Smooth muscle cell (in vitro differentiated cells): ENCODE results near the gene ZDHHC13. TPM values are rescaled to one million over a fixed set of nuclear protein-coding genes. Genes with fewer than 3 reads are reported as not detected.

Experiments
- DNase-seq: peaks from one replicate; lab custom pipeline; 2025; ENCODE audit not compliant: unreplicated experiment; lab: John Stamatoyannopoulos, UW
- H2AFZ ChIP-seq: fragments of 200-600 bp; sonication (generic); 2 replicates; pipeline ENCODE4 v1.6.0; 2016; ENCODE audit warnings: antibody characterized with exemption, low read depth, mild to moderate bottlenecking
- H3F3A ChIP-seq: fragments of 200-600 bp; sonication (generic); 2 replicates; pipeline ENCODE4 v1.6.0; 2017; ENCODE audit warnings: antibody characterized with exemption, low read depth
- H3K27ac ChIP-seq: fragments of 200-600 bp; sonication (generic); 2 replicates; pipeline ENCODE4 v1.5.1; 2016; ENCODE audit warnings: low read depth, mild to moderate bottlenecking
- H3K27me3 ChIP-seq: fragments of 200-600 bp; sonication (generic); 2 replicates; pipeline ENCODE4 v1.6.1; 2016; ENCODE audit warnings: low read depth, mild to moderate bottlenecking
- H3K36me3 ChIP-seq: fragments of 200-600 bp; sonication (generic); 2 replicates; pipeline ENCODE4 v1.5.1; 2016; ENCODE audit warnings: low read depth
- H3K4me1 ChIP-seq: fragments of 200-600 bp; sonication (generic); 2 replicates; pipeline ENCODE4 v1.5.1; 2016; ENCODE audit warnings: low read depth
- H3K4me2 ChIP-seq: fragments of 200-600 bp; sonication (generic); 2 replicates; pipeline ENCODE4 v1.6.0; 2016; ENCODE audit warnings: mild to moderate bottlenecking
- H3K4me3 ChIP-seq: fragments of 200-600 bp; sonication (generic); 2 replicates; pipeline ENCODE4 v1.5.1; 2016; ENCODE audit warnings: mild to moderate bottlenecking
- H3K79me2 ChIP-seq: fragments of 200-600 bp; sonication (generic); 2 replicates; pipeline ENCODE4 v1.6.0; 2016; ENCODE audit warnings: low read depth, mild to moderate bottlenecking
- H3K9ac ChIP-seq: fragments of 200-600 bp; sonication (generic); 2 replicates; pipeline ENCODE4 v1.6.0; 2016; ENCODE audit warnings: low read depth
- H3K9me3 ChIP-seq: fragments of 200-600 bp; sonication (generic); replicated peaks from 2 replicates; pipeline ENCODE4 v1.5.1; 2016; ENCODE audit warnings: low read depth
- H4K20me1 ChIP-seq: fragments of 200-600 bp; sonication (generic); 2 replicates; pipeline ENCODE4 v1.6.0; 2016; ENCODE audit warnings: low read depth
- WGBS: methylation state at CpG from one replicate; pipeline ENCODE4 v1.1.7; 2016; ENCODE audit warnings: low lambda C conversion rate; 5-methylcytosine and 5-hydroxymethylcytosine counted together
- polyA plus RNA-seq: library from polyadenylated mRNA; unstranded; fragments of >200 nt; fragmentation: Nextera tagmentation; extraction: Ambion mirVana; gene quantifications from 2 replicates; pipeline ENCODE4 v1.2.1, GENCODE V29; 2016
- total RNA-seq: library from RNA; depleted of rRNA; stranded (reverse); fragments of >200 nt; gene quantifications from 2 replicates; pipeline ENCODE4 v1.2.3, GENCODE V29; 2014
- TF ChIP-seq, protein P1 (sequence below): fragments of 200-600 bp; sonication (generic); IDR thresholded peaks from 2 replicates; pipeline ENCODE4 v1.5.1; 2017; ENCODE audit warnings: borderline replicate concordance, mild to moderate bottlenecking, antibody characterized with exemption; ENCODE audit not compliant: insufficient read depth, poor library complexity, severe bottlenecking

ZDHHC13 gene, protein sequence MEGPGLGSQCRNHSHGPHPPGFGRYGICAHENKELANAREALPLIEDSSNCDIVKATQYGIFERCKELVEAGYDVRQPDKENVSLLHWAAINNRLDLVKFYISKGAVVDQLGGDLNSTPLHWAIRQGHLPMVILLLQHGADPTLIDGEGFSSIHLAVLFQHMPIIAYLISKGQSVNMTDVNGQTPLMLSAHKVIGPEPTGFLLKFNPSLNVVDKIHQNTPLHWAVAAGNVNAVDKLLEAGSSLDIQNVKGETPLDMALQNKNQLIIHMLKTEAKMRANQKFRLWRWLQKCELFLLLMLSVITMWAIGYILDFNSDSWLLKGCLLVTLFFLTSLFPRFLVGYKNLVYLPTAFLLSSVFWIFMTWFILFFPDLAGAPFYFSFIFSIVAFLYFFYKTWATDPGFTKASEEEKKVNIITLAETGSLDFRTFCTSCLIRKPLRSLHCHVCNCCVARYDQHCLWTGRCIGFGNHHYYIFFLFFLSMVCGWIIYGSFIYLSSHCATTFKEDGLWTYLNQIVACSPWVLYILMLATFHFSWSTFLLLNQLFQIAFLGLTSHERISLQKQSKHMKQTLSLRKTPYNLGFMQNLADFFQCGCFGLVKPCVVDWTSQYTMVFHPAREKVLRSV
- 16.5 and 17.3 TPM in 2 replicates for total RNA-seq
- 8.7 and 12.8 TPM in 2 replicates for polyA plus RNA-seq

DNA sequence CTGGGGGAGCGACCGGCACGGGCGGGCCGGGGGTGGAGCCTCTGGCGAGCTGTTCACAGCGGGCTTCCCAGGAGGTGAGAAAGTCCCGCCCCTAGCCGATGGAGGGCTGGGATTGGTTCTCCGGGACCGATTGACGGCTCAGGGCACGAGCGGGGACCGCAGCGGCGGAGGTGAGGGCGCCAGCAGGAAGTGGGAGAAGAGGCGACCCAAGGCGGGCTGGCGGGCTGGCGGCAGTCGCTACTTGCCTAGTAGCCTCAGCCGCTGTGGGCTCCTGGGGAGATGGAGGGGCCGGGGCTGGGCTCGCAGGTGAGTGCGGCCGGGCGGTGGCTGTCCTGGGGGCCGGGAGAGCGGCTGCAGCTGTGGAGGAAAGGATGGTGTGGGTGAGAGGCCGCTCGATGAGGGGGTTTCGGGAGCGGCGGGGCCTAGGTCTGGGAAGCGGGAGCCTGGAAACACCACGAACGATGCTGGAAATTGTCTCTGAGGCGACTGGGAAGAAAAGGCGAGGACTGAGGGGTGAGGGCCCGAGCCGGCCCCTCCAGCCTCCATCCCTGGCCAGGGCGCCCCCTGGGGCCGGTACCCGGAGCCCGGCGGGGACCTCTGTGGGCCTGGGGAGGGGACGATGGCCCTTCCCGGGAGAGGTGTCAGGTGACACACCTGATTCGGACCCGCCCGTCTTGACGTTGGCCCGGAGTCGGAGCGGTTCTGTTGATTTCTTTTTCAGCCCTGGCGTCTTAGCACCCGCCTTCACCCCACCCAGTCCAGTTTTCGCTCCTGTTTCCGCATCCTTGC is at the start of gene ZDHHC13:
TSS of gene ZDHHC13 (plus strand) at position 198 of the 789 bp plus-strand sequence. CDS start at position 280, 82 bp downstream.
- Histone ChIP-seq H3K9me3 (no peaks in the 10 kb centered on the region), H2AFZ (peak within 1 kb of the TSS; percentile 88), H3K36me3 (no peaks in the 10 kb centered on the region), H3K4me1 (peaks cover 5% of the 10 kb centered on the region), H3K4me3 (peak within 1 kb of the TSS; percentile 89), H4K20me1 (peaks cover 10% of the 10 kb centered on the region), H3K79me2 (peaks cover 12% of the 10 kb centered on the region), H3K9ac (peak within 1 kb of the TSS; percentile 11), H3F3A (no peaks in the 10 kb centered on the region), H3K4me2 (peak within 1 kb of the TSS; percentile 94), H3K27me3 (no peaks in the 10 kb centered on the region), H3K27ac (no peak within 1 kb of the TSS)
- TF ChIP-seq, protein P1, sequence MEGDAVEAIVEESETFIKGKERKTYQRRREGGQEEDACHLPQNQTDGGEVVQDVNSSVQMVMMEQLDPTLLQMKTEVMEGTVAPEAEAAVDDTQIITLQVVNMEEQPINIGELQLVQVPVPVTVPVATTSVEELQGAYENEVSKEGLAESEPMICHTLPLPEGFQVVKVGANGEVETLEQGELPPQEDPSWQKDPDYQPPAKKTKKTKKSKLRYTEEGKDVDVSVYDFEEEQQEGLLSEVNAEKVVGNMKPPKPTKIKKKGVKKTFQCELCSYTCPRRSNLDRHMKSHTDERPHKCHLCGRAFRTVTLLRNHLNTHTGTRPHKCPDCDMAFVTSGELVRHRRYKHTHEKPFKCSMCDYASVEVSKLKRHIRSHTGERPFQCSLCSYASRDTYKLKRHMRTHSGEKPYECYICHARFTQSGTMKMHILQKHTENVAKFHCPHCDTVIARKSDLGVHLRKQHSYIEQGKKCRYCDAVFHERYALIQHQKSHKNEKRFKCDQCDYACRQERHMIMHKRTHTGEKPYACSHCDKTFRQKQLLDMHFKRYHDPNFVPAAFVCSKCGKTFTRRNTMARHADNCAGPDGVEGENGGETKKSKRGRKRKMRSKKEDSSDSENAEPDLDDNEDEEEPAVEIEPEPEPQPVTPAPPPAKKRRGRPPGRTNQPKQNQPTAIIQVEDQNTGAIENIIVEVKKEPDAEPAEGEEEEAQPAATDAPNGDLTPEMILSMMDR: peak; percentile 24
- under 1% methylated on average over 58 of the region's 61 CpGs for WGBS
- DNase-seq: peak; percentile 69

DNA sequence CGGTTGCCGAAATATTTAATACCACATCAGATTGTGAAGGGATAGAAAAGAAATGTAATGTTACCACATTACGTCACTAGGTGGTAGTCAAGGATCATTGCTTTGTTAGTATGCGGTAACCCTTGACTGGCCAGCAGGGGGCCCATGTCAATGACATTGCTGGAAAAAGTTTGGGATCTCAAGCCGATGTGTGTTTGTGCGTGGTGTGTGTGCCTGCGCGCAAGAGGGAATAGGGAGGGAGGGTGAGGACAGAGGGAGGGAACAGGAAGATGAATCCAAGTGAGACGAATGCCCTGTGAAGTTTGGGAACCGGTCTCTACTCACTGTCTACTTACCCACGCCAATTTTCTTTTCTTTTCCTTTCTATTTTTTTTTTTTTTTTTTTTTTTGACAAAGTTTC is 45.7 kb upstream of the ZDHHC13 start:
- Histone ChIP-seq H3K9ac (no peak overlapping the region), H3K4me3 (peak overlapping the region; percentile 41), H3K4me1 (no peaks in the 10 kb centered on the region), H3K27me3 (no peaks in the 10 kb centered on the region), H3K4me2 (peak overlapping the region; percentile 83), H3K79me2 (no peaks in the 10 kb centered on the region), H4K20me1 (no peaks in the 10 kb centered on the region), H3K9me3 (no peaks in the 10 kb centered on the region), H3F3A (no peaks in the 10 kb centered on the region), H3K27ac (no peak overlapping the region), H2AFZ (peak overlapping the region; percentile 46), H3K36me3 (no peaks in the 10 kb centered on the region)
- peak; percentile 16 for DNase-seq
- TF ChIP-seq, protein P1: peak; percentile 96
- 13% methylated on average over 9 of the region's 11 CpGs for WGBS

DNA sequence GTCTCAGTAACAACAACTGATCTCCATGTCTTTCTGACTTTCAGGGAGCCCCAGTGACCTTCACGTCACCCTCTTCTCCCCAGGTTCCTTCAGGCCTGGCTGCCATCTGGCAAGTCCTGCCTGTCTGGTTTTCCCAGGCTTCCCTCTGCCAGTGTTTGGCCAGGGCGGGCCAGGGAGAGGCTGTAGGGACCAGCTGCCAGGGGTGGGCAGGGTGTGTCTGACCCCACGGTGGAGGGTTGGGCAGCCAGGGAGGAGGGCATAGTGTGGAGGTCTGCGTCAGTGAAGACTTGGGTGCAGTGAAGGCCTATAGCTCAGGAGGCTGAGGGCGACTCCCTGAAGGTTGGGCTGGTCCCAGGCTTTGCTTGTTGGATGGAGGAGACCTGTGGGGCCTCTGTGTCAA is 44.5 kb upstream of the ZDHHC13 start:
- Histone ChIP-seq H3K9ac (no peak overlapping the region), H3K36me3 (no peaks in the 10 kb centered on the region), H4K20me1 (no peaks in the 10 kb centered on the region), H3K79me2 (no peaks in the 10 kb centered on the region), H3K4me3 (no peak overlapping the region), H3K27me3 (no peaks in the 10 kb centered on the region), H2AFZ (no peak overlapping the region), H3K9me3 (no peaks in the 10 kb centered on the region), H3K4me2 (no peak overlapping the region), H3K4me1 (no peaks in the 10 kb centered on the region), H3F3A (no peaks in the 10 kb centered on the region), H3K27ac (no peak overlapping the region)
- no peak for DNase-seq
- TF ChIP-seq, protein P1: no peak
- WGBS: 98% methylated on average over 5 of the region's 5 CpGs
